ENCODE data around the gene SETD3.

The SETD3 gene

DNA sequence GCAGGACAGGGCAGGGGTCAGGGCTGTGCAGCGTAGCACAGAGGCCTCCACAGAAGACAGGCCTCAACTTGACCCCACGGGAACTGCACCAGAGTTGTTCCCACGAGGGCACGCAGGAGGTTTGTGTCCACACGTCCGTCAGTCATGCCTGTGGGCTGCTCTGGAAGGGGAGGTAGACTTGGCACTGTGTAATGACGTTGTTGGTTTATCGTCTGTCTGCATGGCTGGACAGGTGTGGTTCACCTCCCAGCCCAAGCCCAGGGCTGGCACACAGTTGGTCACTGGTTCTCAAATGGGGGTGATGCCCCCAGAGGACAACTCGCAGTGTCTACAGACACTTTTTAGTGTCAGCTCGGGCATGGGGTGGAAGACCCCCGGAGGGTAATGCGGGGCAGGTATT is 46.4 kb upstream of the SETD3 start:
- H3K4me2 ChIP-seq (ENCODE audit: low read length): no peak overlapping the region
- TF ChIP-seq, protein P1, sequence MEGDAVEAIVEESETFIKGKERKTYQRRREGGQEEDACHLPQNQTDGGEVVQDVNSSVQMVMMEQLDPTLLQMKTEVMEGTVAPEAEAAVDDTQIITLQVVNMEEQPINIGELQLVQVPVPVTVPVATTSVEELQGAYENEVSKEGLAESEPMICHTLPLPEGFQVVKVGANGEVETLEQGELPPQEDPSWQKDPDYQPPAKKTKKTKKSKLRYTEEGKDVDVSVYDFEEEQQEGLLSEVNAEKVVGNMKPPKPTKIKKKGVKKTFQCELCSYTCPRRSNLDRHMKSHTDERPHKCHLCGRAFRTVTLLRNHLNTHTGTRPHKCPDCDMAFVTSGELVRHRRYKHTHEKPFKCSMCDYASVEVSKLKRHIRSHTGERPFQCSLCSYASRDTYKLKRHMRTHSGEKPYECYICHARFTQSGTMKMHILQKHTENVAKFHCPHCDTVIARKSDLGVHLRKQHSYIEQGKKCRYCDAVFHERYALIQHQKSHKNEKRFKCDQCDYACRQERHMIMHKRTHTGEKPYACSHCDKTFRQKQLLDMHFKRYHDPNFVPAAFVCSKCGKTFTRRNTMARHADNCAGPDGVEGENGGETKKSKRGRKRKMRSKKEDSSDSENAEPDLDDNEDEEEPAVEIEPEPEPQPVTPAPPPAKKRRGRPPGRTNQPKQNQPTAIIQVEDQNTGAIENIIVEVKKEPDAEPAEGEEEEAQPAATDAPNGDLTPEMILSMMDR (IDR thresholded peaks at IDR 0.05; ENCODE audit: low read length): no peak
- no peak for TF ChIP-seq EZH2 (IDR thresholded peaks at IDR 0.05; ENCODE audit: borderline replicate concordance, low read length)

DNA sequence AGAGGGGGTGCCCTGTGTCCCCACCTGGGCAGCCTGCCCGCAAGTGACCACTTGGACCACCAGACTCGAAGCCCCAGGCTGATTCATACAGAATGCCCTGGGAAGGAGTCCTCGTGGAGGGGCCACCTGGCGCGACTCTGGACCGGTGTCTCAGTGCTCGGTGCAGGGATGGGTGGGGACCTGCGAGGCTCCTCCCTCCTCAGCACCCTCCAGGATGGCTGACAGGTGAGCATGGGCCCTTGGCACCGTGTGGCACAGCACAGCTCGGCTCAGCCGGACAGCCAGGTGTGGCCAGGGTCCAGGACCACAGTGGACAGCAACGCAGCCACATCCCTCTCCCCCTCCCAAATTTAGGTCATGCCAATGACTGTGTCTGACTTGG is 45.0 kb upstream of the SETD3 start:
- no peaks in the 10 kb centered on the region for H3K9me2 ChIP-seq (ENCODE audit: low read depth, low read length)
- no peak overlapping the region for H2AFZ ChIP-seq (ENCODE audit: low read length)
- H3K27me3 ChIP-seq (ENCODE audit: insufficient read depth, low read length): 0 out of 2 replicates have a peak, but pooled peaks cover 3% of the 10 kb centered on the region
- H4K20me1 ChIP-seq (ENCODE audit: insufficient read depth, low read length): no peaks in the 10 kb centered on the region
- H3K79me2 ChIP-seq (ENCODE audit: insufficient read depth, low read length): no peaks in the 10 kb centered on the region
- H3K9ac ChIP-seq (ENCODE audit: low read length): no peak overlapping the region
- no peaks in the 10 kb centered on the region for H3K9me3 ChIP-seq (ENCODE audit: low read length)
- no peaks in the 10 kb centered on the region for H3K36me3 ChIP-seq (ENCODE audit: insufficient read depth, low read length)
- no peak overlapping the region for H3K4me3 ChIP-seq (ENCODE audit: low read depth, low read length, poor library complexity, severe bottlenecking)
- no peak overlapping the region for H3K27ac ChIP-seq (ENCODE audit: low read depth, low read length, poor library complexity, severe bottlenecking)
- no peak for TF ChIP-seq EZH2 (IDR thresholded peaks at IDR 0.05; ENCODE audit: borderline replicate concordance, low read length)
- no peak overlapping the region for H3K4me2 ChIP-seq (ENCODE audit: low read length)
- H3F3A ChIP-seq (ENCODE audit: insufficient read depth, low read length): no peaks in the 10 kb centered on the region
- no peaks in the 10 kb centered on the region for H3K4me1 ChIP-seq (ENCODE audit: insufficient read depth, low read length, severe bottlenecking)

More for the DNA sequence above, 46.4 kb upstream of the SETD3 start:
- Histone ChIP-seq H3K9me3 (ENCODE audit: low read length) (no peaks in the 10 kb centered on the region), H4K20me1 (ENCODE audit: insufficient read depth, low read length) (no peaks in the 10 kb centered on the region), H3K9ac (ENCODE audit: low read length) (no peak overlapping the region), H3K36me3 (ENCODE audit: insufficient read depth, low read length) (no peaks in the 10 kb centered on the region), H2AFZ (ENCODE audit: low read length) (no peak overlapping the region), H3K4me3 (ENCODE audit: low read depth, low read length, poor library complexity, severe bottlenecking) (no peak overlapping the region), H3K79me2 (ENCODE audit: insufficient read depth, low read length) (no peaks in the 10 kb centered on the region), H3K27ac (ENCODE audit: low read depth, low read length, poor library complexity, severe bottlenecking) (no peak overlapping the region), H3K27me3 (ENCODE audit: insufficient read depth, low read length) (0 out of 2 replicates have a peak, but pooled peaks cover 3% of the 10 kb centered on the region), H3F3A (ENCODE audit: insufficient read depth, low read length) (no peaks in the 10 kb centered on the region), H3K4me1 (ENCODE audit: insufficient read depth, low read length, severe bottlenecking) (no peaks in the 10 kb centered on the region), H3K9me2 (ENCODE audit: low read depth, low read length) (no peaks in the 10 kb centered on the region)

DNA sequence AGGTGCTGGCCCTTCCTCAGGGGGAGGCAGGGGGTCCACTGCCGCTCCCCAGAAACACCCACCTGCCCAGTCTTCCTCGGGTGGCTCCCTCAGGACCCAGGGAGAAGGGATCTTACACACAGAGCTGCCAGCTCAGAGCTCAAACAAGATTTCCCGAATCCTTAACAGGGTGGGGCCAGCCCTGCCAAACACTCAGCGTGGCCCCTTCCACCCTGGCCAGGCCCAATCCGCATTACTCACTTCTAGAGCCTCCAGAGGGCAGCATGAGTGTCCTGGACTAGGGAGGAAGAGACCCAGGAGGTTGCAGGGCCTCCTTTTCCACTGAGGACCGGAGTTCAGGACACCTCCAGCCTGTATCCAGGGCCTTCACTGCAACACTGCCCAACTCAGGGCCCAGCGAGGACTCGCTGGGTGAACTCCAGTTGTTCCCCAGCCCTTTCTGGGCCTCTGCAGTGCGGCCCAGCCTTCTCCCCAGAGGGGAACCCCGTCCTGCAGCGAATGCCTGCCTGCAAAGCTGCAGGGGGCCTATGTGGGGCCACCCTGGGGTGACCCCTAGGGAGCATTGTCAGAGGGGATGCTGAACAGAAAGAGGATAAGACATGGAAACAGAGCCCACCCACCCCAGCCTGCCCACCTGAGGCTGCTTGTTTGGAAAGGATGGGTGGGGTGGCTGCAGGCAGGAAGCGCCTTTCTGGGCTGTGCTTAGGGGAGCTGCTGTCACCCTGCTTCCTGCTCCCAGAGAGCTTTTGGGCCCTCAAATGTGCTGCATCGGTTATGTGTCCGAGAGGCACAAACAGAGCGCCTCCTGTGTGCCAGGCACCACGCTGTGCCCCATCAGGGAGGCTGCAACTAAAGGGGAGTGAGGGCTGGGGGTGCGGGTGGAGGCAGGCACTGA is 44.4 kb upstream of the SETD3 start:
- no peak for TF ChIP-seq EZH2 (IDR thresholded peaks at IDR 0.05; ENCODE audit: borderline replicate concordance, low read length)
- TF ChIP-seq, protein P1 (IDR thresholded peaks at IDR 0.05; ENCODE audit: low read length): no peak
- Histone ChIP-seq H3K27ac (ENCODE audit: low read depth, low read length, poor library complexity, severe bottlenecking) (no peak overlapping the region), H3F3A (ENCODE audit: insufficient read depth, low read length) (no peaks in the 10 kb centered on the region), H4K20me1 (ENCODE audit: insufficient read depth, low read length) (no peaks in the 10 kb centered on the region), H3K79me2 (ENCODE audit: insufficient read depth, low read length) (no peaks in the 10 kb centered on the region), H3K9me2 (ENCODE audit: low read depth, low read length) (no peaks in the 10 kb centered on the region), H3K4me2 (ENCODE audit: low read length) (no peak overlapping the region), H2AFZ (ENCODE audit: low read length) (no peak overlapping the region), H3K27me3 (ENCODE audit: insufficient read depth, low read length) (0 out of 2 replicates have a peak, but pooled peaks cover 3% of the 10 kb centered on the region), H3K4me3 (ENCODE audit: low read depth, low read length, poor library complexity, severe bottlenecking) (no peak overlapping the region), H3K36me3 (ENCODE audit: insufficient read depth, low read length) (no peaks in the 10 kb centered on the region), H3K9me3 (ENCODE audit: low read length) (no peaks in the 10 kb centered on the region), H3K9ac (ENCODE audit: low read length) (no peak overlapping the region), H3K4me1 (ENCODE audit: insufficient read depth, low read length, severe bottlenecking) (no peaks in the 10 kb centered on the region)

All from OCI-LY1 (cell line).